GM21619 (cell line): ENCODE results near the gene CYB5R3.

Experiments
- ATAC-seq: cut with Tn5 transposase; IDR thresholded peaks from one replicate; pipeline ENCODE4 v1.9.1; 2021; ENCODE audit not compliant: unreplicated experiment

CYB5R3 gene

GRCh38 chr22:42646569-42647525, 2.3 kb downstream of the CYB5R3 start:
- no peak for ATAC-seq

- ATAC-seq: no peak
Observed at GRCh38 chr22:42645938-42646568, 3.1 kb downstream of the CYB5R3 start.

- ATAC-seq: no peak
Observed at GRCh38 chr22:42645341-42645937, 3.8 kb downstream of the CYB5R3 start.

GRCh38 chr22:42644422-42645340, 4.5 kb downstream of the CYB5R3 start:
- no peak for ATAC-seq

- ATAC-seq: no peak
Observed at GRCh38 chr22:42643634-42644421, 5.4 kb downstream of the CYB5R3 start.

- no peak for ATAC-seq
Observed at GRCh38 chr22:42642806-42643633, 6.2 kb downstream of the CYB5R3 start.

GRCh38 chr22:42641801-42642413, 7.3 kb downstream of the CYB5R3 start:
- ATAC-seq: no peak

- ATAC-seq: no peak
Observed at GRCh38 chr22:42639541-42640241, 9.5 kb downstream of the CYB5R3 start.

- ATAC-seq: no peak
Observed at GRCh38 chr22:42637555-42637954, 11.6 kb downstream of the CYB5R3 start.

- no peak for ATAC-seq
Observed at GRCh38 chr22:42636506-42636905, 12.7 kb downstream of the CYB5R3 start.

GRCh38 chr22:42635531-42635930, 13.7 kb downstream of the CYB5R3 start:
- ATAC-seq: no peak

GRCh38 chr22:42633013-42633412, 16.2 kb downstream of the CYB5R3 start:
- no peak for ATAC-seq

GRCh38 chr22:42632096-42632495, 17.1 kb downstream of the CYB5R3 start:
- no peak for ATAC-seq

- no peak for ATAC-seq
Observed at GRCh38 chr22:42630901-42631602, 18.1 kb downstream of the CYB5R3 start.

- ATAC-seq: no peak
Observed at GRCh38 chr22:42630211-42630610, 19.0 kb downstream of the CYB5R3 start.

GRCh38 chr22:42627981-42628380, 21.2 kb downstream of the CYB5R3 start:
- ATAC-seq: no peak

GRCh38 chr22:42626951-42627625, 22.1 kb downstream of the CYB5R3 start:
- no peak for ATAC-seq
